Esophagus (tissue), 2 donors: Measurements from ENCODE around the gene CRKL. TPM values are rescaled to one million over a fixed set of nuclear protein-coding genes. Genes with fewer than 3 reads are reported as not detected.
A peak's percentile ranks its signal among the peaks of the same experiment; 100 is the strongest.

Source experiments
- H3K27ac ChIP-seq, 2 donors: one replicate each; pipeline ENCODE4 v1.5.1; 2013; ENCODE audit warnings: low read depth in 2 of 2, mild to moderate bottlenecking in 2 of 2, inconsistent platforms in 1 of 2, low read length in 1 of 2, moderate library complexity in 1 of 2
- H3K27me3 ChIP-seq, 2 donors: one replicate each; pipeline ENCODE4 v1.6.1; 2013; ENCODE audit warnings: low read length in 2 of 2, control low read depth in 1 of 2, mild to moderate bottlenecking in 1 of 2; ENCODE audit not compliant: insufficient read depth in 2 of 2, control insufficient read depth in 1 of 2
- H3K36me3 ChIP-seq, 2 donors: one replicate each; pipeline ENCODE4 v1.6.1; 2013; ENCODE audit warnings: low read length in 1 of 2; ENCODE audit not compliant: control insufficient read depth in 2 of 2, insufficient read depth in 2 of 2
- H3K4me1 ChIP-seq, 2 donors: one replicate each; pipeline ENCODE4 v1.6.1; 2013; ENCODE audit warnings: low read length in 1 of 2; ENCODE audit not compliant: control insufficient read depth in 2 of 2, insufficient read depth in 2 of 2
- H3K4me3 ChIP-seq, 2 donors: one replicate each; pipeline ENCODE4 v1.5.1; 2013; ENCODE audit warnings: low read length in 2 of 2, mild to moderate bottlenecking in 2 of 2, low read depth in 1 of 2, moderate library complexity in 1 of 2
- H3K9me3 ChIP-seq, 2 donors: one replicate each; pipeline ENCODE4 v1.6.1; 2013; ENCODE audit warnings: mild to moderate bottlenecking in 2 of 2, low read depth in 1 of 2, low read length in 1 of 2, moderate library complexity in 1 of 2; ENCODE audit not compliant: control insufficient read depth in 2 of 2, insufficient read depth in 1 of 2
- WGBS, 2 donors: extraction: QIAGEN DNeasy Blood & Tissue Kit; methylation state at CpG; one replicate each; pipeline ENCODE4 v1.1.7; 2013; 5-methylcytosine and 5-hydroxymethylcytosine counted together
- polyA plus RNA-seq, 2 donors: library from polyadenylated mRNA; stranded (reverse); fragments of 200-250 nt; gene quantifications; one replicate each; pipeline ENCODE4 v1.2.3, GENCODE V29; 2013
- donor health status: healthy with polysubstance abuse.
- donor health status: Bipolar disorder and iron deficiency.

Gene CRKL
- polyA plus RNA-seq, 2 donors: 17.6 to 18.7 TPM

GRCh38 chr22:20993304-20994127 lies 76.3 kb downstream of the CRKL start:
- H3K27me3 ChIP-seq: no peaks in the 10 kb centered on the region
- no peaks in the 10 kb centered on the region for H3K4me1 ChIP-seq
- H3K27ac ChIP-seq: no peak overlapping the region
- H3K36me3 ChIP-seq: peaks cover 6 to 53% of the 10 kb centered on the region in 2 donors
- no peaks in the 10 kb centered on the region for H3K9me3 ChIP-seq
- 94 to 95% methylated on average over 29 of the region's 29 CpGs for WGBS, 2 donors
- H3K4me3 ChIP-seq: no peak overlapping the region

- 89 to 91% methylated on average over 29 to 30 of the region's 30 CpGs for WGBS, 2 donors
Measured at GRCh38 chr22:20994128-20994901, 77.1 kb downstream of the CRKL start.

DNA sequence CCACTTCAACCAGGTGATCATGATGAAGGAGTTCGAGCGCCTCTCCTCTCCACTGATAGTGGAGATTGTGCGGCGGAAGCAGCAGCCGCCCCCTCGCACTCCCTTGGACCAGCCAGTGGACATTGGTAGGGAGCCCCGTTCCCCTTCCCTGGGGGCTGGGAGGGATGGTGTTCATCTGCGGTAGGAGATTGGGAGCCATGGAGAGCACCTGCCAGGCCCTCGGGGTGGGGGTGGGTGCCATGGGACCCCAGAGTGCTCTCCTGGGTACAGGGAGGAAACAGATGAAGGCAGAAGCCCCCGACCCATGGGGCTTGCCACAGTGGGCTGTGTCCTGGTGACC lies 77.7 kb downstream of the CRKL start:
- WGBS, 2 donors: 89 to 90% methylated on average over 10 of the region's 10 CpGs
- no peaks in the 10 kb centered on the region for H3K27me3 ChIP-seq
- no peaks in the 10 kb centered on the region for H3K9me3 ChIP-seq
- peaks cover 6 to 58% of the 10 kb centered on the region in 2 donors for H3K36me3 ChIP-seq
- no peak overlapping the region for H3K4me3 ChIP-seq
- peaks cover 0 to 4% of the 10 kb centered on the region in 2 donors for H3K4me1 ChIP-seq
- H3K27ac ChIP-seq: no peak overlapping the region

More at GRCh38 chr22:20994128-20994901, 77.1 kb downstream of the CRKL start:
- Histone ChIP-seq H3K4me3 (no peak overlapping the region), H3K4me1 (peaks cover 0 to 2% of the 10 kb centered on the region in 2 donors), H3K9me3 (no peaks in the 10 kb centered on the region), H3K36me3 (peaks cover 6 to 56% of the 10 kb centered on the region in 2 donors), H3K27ac (no peak overlapping the region), H3K27me3 (no peaks in the 10 kb centered on the region)

GRCh38 chr22:20995329-20996030 lies 78.3 kb downstream of the CRKL start:
- H3K27ac ChIP-seq: no peak overlapping the region
- H3K9me3 ChIP-seq: no peaks in the 10 kb centered on the region
- no peaks in the 10 kb centered on the region for H3K27me3 ChIP-seq
- H3K4me1 ChIP-seq: peaks cover 1 to 8% of the 10 kb centered on the region in 2 donors
- no peak overlapping the region for H3K4me3 ChIP-seq
- WGBS, 2 donors: 87 to 89% methylated on average over 21 to 23 of the region's 23 CpGs
- peaks cover 6 to 55% of the 10 kb centered on the region in 2 donors for H3K36me3 ChIP-seq

DNA sequence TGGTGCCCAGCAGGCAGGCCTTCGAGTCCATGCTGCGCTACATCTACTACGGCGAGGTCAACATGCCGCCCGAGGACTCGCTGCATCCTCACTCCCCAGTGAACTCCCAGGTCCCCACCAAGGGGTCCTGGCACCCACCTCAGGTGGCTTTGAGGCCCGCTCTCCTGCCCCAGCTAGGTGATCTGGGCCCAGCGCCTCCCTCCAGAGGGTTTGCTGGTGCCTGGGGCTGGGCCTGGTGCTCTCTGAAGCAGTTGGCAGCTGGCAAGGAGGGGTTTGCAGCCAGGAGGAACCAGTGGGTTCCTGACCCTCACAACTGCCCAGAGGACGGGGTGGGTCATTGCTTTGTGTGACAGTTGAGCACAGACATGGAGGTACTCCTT lies 78.8 kb downstream of the CRKL start:
- 92 to 93% methylated on average over 5 to 10 of the region's 10 CpGs for WGBS, 2 donors
- Histone ChIP-seq H3K9me3 (no peaks in the 10 kb centered on the region), H3K27me3 (no peaks in the 10 kb centered on the region), H3K4me1 (peaks cover 6 to 14% of the 10 kb centered on the region in 2 donors), H3K27ac (no peak overlapping the region), H3K36me3 (peaks cover 6 to 51% of the 10 kb centered on the region in 2 donors), H3K4me3 (no peak overlapping the region)

GRCh38 chr22:20996598-20997535 lies 79.7 kb downstream of the CRKL start:
- 87 to 89% methylated on average over 27 of the region's 27 CpGs for WGBS, 2 donors
- Histone ChIP-seq H3K9me3 (no peaks in the 10 kb centered on the region), H3K27me3 (no peaks in the 10 kb centered on the region), H3K4me1 (peaks cover 6 to 14% of the 10 kb centered on the region in 2 donors), H3K36me3 (peaks cover 6 to 43% of the 10 kb centered on the region in 2 donors), H3K27ac (no peak overlapping the region), H3K4me3 (no peak overlapping the region)

DNA sequence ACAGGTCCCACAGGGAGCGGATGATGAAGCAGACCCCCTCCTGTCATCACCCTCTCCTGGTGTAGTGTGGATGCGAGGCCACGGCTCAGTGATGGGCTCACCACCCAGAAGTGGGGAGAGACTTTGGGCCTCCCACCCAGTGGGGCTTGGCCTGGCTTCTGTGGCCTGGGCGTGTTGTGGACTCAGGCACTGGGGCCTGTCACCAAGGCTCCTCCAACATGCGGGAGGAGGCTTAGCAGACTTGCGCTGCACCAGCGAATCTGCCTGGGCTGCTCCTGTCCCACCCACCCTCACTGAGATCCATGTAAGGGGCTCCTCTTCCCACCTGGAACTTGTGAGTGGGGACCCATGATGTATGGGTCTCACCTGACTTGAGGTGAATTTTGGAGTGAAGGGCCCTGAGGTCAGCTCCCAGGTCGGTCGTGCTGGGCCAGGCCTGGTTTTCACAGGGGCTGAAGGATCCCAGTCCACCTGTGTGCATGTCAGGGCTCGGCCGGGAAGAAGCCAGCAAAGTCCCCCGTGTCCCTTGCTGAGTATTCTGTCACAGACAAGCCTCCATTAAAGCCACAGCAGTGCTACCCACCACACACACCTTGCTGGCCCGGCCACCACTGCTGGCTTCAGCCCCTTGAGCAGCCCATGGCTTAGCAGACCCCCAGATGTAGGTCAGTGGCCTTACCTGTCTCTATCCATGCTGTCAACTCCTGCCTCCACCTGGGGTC lies 80.5 kb downstream of the CRKL start:
- H3K36me3 ChIP-seq: peaks cover 6 to 34% of the 10 kb centered on the region in 2 donors
- H3K27me3 ChIP-seq: no peaks in the 10 kb centered on the region
- 71 to 81% methylated on average over 13 of the region's 13 CpGs for WGBS, 2 donors
- no peak overlapping the region for H3K27ac ChIP-seq
- H3K4me3 ChIP-seq: no peak overlapping the region
- H3K4me1 ChIP-seq: peaks cover 6 to 14% of the 10 kb centered on the region in 2 donors
- H3K9me3 ChIP-seq: no peaks in the 10 kb centered on the region

GRCh38 chr22:20998411-20999336 lies 81.5 kb downstream of the CRKL start:
- Histone ChIP-seq H3K27me3 (no peaks in the 10 kb centered on the region), H3K4me1 (peaks cover 6 to 18% of the 10 kb centered on the region in 2 donors), H3K9me3 (no peaks in the 10 kb centered on the region), H3K27ac (peak overlapping the region in 1 of 2 donors; percentile 14), H3K4me3 (no peak overlapping the region), H3K36me3 (peaks cover 5 to 25% of the 10 kb centered on the region in 2 donors)
- 56 to 61% methylated on average over 7 of the region's 7 CpGs for WGBS, 2 donors
